HG03064 (cell line): ENCODE data around the gene FGFRL1.

Source experiments
- ATAC-seq: cut with Tn5 transposase; IDR thresholded peaks from one replicate; pipeline ENCODE4 v1.9.1; 2021; ENCODE audit warnings: low read depth; ENCODE audit not compliant: unreplicated experiment

FGFRL1 gene

DNA sequence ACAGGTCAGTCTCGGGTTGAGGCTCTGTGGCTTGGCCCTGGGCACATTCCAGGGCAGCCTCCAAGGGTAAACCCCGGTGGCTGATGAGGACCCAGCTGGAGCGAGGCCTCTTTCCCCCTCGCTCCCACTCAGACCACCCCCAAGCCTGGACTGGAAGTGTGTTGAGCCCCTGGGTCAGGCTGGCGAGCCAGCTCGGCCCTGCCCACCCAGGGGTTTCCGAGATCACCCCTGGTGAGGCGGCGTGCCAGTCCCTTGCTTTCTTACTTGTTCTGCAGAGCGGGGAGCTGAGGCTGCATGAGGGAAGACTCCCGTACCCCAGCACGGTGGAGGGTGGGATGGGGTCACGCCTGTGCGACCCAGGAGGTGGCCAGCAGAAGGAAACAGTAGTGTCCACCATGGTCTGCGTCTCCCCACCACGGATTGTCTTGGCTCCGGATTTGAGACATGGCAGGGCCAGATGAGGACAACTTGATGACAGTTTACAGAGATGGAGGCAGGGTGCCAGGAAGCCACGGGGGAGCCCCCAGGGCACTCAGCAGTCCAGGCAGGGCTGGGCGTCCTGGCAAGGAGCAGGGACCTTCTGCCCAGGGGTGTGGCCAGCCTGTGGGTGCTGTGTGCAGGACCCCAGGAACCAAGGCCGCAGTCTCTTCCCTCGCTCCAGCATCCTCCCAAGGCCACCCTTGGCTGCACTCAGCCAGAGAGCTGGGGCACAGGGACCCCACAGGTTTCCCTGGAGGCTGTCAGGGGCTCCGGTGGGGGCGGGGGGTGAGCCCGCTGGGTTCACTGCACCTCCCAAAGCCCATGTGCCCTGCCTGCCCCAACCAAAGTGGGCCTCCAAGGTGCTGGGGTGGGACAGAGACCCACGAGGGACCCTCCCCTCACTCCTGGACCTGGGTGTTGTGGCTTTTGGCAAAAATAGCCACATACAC, 6.6 kb upstream of the FGFRL1 start:
- no peak for ATAC-seq

DNA sequence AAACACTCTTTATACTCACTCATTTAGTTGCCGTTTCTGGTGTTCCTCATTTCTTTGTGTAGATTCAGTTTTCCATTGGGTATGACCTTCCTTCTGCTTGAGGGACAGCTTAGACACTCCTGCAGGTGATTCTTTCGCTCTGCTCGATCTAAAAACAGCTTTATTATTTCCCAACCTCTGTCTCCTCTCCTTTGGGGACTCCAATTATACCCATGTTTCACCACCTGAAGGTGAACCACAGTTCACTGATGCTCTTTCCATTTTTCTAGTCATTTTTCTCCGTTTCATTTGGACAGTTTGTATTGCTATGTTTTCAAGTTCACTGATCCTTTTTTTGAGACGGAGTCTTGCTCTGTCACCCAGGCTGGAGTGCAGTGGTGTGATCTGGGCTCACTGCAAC, 4.6 kb upstream of the FGFRL1 start:
- no peak for ATAC-seq

DNA sequence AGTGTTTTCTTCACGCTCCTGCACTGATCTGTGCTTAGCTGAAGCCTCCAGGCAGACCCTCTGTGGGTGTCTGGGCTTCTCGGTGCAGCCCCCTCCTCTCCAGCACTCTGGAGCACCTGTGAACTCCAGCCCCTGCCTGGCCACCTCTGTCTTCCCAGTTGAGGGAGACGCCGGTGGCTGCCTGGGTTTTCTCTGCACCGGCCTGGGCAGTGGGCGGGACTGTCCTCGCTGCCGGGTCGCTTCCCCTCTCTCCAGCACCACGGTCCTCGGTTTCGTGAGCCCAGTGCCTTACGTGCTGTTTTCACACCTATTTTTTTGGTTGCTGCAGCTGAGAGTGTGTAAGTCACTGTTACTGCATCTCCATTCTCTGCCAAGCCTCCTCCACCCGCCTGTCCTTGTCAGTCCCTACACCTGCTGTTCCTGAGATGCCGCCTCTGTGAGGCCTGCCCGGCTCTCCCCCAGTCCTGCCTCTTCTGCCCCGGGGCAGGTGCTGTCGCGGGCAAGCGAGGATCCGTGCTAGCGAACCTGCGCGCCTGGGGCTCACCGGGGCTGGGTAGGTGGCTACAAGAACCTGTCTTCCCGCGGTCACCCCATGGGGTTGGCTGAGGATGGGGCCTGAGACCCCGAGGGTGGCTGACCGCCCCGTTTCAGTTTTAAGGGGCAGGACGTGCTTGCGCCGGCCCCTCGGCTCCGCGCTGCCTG, 2.4 kb upstream of the FGFRL1 start:
- ATAC-seq = no peak

DNA sequence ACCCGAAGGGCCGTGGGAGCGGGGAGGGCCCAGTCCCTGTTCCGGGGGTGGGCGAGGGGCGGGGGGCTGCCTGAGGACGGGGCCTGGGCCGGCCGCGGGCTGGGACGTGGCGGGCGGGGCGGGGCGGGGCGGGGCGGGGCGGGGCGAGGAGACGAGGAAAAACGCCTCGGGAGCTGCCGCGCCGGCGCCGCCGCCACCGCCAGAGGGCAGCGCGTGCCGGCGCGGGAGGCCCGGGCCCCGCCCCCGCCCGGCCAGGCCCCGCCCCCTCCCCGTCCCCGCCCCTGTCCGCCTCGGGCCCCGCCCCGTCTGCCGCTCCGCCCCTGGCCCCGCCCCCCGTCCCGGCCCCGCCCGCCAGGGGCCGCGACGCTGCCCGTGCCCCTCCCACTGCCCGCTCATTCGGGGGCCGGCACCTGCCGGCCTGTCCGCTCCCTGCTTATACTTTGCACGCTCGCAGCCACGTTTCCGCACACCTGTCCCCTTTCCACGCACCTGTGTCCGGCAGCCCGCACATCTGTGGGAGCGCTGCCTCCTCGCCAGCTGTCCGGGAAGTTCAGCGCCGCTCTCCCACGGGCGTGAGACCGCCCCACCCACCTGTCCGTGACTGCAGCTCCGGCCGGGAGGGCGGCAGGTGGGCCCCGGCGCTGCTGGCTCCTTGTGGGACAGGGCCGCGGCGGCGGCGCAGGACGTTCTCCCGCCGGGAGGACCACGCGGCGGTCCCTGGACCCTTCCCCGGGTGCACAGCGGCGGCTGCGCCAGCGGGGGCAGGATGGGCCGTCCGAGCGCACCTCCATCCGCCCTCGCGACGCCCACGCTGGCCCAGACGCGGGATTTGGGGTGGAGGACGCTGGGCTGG, 1.7 kb upstream of the FGFRL1 start:
- no peak for ATAC-seq

DNA sequence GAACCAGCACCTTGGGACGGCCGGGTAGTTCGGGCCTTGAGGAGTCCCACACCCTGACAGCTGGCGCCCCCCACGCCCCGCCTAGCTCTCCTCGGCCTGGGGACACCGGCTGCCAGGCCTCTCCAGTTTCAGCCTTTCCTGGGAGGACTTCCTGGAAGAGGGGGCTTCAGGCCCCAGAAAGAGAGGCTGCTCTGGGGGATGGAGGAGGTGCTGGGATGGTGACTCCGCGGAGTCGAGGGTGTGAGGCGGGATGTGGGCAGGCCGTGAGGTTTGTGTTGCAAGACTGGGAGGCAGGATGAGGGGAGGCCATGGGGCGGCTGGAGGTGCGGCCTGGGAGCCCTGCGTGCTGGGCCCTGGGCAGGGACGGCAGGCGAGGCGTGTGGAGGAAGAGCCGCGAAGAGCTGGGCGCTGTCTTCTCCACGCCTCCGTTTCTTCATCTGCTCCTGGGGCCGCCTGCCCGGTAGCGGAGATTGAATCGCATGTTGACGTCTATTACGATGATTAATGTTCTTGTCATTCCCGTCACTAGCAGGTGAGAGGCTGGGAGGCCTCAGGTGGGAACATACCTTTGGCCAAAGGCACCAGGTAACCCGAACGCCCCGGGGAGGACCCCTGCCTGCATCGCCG, 918 bp upstream of the FGFRL1 start:
- ATAC-seq = no peak

DNA sequence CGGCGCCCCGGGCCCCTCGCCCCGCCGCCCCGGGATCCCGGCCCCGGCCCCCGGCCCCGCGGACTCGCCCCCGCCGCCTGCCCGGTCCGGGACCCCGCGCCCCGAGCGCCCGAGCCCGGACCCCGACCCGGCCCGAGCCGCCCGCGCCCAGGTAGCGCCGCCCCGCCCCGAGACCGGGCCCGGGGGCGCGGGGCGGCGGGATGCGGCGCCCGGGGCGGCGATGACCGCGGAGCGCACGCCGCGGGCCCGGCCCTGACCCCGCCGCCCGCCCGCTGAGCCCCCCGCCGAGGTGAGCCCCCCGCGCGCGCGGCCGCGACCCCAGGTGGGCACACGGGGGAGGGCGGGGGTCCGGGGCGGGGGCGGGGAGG, 224 bp downstream of the FGFRL1 start:
- ATAC-seq = no peak

DNA sequence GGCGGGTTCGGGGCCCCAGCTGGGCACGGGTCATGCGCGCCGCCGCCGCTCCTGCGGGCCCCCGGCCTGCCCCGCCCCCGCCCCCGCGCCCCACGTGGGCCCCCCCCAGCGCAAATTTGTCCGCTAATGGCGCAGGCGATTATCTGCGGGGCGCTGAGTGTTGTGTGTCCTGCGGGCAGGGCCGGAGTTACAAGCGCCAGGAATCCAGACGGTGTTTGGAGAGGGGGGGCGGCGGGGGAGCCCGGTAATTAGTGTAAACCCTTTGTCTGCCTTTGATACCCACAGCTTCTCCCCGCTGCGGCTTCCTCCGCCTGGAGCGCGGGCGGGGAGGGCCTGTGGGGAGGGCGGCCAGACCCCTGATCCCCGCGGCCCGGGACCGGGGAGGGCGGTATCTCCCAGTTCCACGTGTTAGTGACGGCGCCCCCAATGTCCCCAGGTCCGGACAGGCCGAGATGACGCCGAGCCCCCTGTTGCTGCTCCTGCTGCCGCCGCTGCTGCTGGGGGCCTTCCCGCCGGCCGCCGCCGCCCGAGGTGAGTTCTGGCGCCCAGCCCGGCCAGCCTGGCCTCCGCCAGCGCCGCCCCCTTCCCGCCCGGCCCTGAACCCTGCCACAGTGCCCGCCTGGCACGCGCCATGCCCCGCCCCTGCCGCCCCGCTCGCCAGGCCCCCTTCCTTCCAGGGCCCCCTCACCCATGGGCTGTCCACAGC, 761 bp downstream of the FGFRL1 start:
- ATAC-seq = no peak

DNA sequence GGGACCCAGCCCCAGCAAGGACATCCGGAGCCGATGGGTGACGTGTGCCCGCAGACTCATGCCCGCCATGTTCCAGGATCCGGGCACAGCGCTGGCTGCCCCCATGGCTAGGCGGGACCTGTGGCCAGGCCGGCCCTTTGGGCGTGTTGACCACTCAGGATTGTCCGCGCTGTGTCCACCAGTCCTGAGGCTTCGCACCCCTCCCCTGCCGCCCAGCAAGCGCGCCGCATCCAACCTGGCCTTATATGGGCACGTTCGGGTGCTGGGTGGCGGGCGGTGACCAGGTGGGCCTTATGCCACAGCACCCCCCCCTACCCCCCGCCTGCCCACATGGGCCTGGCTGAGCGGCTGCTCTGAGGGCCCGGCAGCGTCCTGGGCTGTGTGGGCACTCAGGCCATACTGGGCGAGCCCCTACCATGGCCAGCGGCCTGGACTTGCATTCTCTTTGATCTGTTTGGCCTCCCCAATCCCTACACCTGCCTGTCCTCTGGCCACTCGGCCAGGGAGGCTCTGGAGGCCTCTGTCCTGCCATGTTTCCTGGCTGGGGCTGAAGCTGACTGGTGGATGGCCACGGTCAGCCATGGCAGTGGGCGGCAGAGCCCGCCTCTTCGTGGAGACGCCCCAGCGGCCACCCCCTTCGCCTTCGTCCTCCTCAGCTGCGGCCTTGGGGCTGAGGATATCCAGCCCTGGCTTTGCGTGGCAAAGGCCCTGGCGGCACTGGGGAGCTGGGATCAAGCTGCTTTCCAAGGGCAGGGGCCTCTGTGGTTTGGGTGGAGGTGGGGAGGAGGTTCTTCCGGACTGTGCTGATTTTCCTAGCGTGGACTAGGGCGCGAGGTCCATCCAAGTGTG, 2.0 kb downstream of the FGFRL1 start:
- no peak for ATAC-seq

DNA sequence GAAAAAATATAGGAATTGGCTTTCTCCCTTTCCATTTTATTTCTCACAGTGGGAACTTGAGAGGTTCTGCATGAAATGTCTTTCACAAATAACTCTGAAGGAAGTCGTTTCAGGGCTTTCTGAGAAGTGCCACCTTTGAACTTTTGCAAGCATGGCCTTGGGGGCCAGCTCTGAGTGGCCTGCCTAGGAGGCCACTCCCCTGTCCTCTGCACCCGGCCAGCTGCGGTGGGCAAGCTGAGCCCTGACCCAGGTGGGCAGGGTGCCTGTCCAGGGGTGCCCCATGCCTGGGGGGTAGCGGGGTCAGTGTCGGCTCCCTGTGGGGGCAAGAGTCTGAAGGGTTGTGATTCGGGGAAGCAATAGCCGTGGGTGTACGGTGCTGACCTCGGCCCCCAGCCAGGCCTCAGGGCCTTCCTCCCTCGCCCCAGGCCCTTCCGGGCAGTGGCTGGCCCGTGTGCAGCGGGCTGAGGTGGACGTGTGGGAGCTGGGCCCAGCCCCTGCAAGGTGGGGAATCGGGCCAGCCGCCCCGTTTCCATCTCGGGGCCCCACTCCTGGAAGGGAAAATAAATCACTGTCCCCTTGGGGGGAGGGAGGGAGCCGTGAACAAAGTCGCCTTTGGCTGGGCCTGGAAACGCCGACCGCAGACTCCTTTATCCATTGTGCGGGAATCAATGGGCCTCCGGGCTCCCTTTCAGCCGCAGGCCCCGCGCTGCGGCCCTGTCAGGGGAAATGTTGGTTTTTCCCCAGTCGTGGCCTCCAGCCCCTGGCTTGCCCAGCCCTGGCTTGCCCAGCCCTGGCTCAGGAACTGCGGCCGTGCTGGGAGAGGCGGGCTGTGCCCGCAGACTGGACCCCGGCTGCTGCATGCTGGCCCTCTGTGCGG, 3.1 kb downstream of the FGFRL1 start:
- ATAC-seq = no peak

DNA sequence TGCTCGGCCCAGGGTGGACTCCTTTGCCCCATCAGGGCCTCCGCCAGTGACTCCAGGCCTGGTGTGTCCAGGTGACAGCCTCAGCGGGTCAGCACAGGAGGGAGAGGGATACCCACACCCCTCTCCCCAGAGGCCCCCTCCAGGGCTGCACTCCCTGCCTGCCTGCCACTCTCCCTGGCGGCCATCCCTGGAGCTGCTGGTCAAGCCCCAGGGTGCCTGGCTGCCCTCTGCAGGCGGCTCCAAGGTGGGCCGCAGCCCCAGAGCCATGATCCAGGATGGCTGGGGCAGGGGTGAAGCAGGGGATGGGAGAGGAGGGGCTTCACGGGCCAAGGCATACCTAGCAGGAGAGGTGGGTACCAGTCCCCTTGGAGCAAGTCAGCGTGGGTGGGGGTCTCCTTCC, 3.8 kb downstream of the FGFRL1 start:
- ATAC-seq = no peak

DNA sequence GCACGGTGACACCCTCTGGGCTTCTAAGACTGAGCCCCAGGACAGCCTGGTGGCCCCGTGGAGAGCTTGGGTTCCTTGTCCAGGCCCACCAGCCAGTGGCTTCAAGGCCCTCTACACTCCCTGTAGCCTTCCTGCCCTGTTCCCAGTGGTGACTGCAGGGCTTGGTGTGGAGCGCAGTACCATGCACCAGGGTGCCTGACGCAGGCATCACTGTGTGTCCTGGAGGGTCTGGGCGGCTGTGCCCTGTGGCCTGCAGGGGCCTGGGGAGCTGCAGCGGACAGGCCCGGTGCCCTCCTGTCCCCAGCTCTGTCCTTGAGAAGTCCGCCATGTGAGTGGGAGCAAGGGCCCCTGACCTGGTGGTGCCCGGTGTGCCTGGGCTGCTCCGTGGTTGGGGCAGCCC, 4.3 kb downstream of the FGFRL1 start:
- ATAC-seq = no peak

DNA sequence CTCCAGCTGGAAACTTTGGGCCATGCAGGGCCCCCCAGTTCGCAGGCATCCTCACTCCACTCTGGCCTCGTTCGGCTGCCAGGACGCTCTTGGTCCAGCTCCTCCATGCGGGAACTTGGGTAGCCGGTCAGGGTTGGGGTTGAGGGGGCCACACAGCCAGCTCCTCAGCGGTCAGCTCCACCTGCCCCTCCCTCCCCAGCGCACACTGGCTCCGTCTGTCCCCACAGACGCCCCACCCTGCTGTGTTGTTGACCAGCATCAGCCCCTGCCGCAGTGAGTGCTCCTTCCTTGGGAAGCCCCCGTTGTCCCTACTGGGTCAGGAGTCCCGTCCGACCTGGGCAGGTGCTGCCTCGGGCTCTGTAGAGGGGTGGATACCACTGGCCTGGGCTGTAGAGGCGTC, 5.8 kb downstream of the FGFRL1 start:
- ATAC-seq = no peak

DNA sequence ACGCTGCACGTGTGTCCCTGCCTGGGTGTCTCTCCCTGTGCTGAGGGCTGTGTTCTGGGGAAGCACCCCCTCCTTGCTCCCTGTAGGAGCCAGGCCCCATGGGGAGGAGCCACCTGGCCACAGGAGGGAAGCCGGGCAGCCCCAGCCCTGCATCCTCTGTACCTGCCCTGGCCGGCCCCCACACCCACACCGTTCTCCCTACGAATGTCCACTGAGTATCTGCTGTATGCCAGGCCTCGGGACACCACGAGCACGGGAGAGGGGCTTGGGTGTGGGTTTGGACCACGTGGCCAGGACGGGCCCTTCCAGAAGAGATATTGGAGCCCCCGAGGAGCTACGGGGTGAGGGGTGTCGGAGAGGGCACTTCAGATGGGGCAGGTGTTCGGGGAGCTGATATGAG, 6.3 kb downstream of the FGFRL1 start:
- ATAC-seq = no peak

DNA sequence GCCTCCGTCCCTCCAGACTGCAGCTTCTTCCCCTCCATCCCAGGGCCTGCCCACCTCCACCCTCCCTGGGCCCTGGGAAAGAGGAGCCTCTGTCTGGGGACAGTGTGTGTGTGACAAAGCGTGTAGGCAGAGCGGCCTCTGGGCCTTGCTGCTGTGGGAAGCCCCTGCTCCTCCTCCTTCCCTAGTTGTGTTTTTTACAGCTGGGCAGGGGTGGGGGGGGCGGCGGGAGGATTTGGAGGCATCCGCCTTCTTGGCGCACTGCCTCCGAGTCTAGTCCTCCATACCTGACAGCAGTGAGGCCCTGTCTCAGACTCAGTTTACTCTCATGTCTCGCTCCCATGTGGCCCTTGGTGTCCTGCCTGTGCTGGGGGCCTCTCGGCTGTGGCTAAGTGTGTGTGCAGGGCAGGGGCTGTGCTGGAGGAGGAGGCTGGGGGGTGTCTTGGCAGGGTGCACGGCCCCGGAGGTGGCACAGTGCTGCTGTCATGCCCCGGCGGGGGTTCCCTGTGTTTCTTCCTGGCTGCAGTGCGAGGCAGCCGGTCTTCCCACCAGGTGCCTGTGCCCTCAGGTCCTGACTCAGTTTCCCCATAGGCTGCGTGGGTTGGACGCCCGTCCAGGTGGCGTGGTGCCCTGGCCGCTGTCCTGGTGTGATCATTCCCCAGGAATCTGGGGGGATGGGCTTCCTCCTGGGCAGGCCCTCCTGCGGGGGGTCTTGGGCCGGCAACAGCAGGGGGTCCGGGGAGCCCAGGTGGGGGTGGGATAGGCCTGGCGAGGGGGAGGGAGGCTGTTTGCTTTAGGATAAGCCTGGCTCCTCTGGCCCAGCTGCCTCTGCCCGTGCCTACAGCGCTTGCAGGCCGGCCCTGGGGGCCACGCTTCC, 7.0 kb downstream of the FGFRL1 start:
- no peak for ATAC-seq

DNA sequence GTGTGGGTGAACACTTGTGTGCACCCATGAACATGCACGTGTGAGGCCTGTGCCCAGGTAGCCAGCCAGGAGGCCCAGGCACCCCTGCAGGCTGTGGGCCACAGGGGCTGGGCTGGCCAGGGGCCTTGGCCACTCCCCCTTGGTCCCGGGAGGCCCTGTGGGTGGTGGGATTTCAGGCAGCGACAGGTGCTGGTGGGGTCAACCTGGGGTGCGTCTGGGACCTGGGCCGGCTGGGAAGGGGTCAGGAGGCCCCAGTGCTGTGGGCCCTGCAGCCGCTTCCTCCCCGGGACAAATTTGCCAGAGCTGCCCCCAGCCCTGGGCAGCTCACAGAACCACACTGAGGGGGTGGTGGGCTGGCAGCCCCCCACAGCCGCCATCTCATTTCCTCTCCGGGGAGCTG, 7.9 kb downstream of the FGFRL1 start:
- ATAC-seq = no peak

DNA sequence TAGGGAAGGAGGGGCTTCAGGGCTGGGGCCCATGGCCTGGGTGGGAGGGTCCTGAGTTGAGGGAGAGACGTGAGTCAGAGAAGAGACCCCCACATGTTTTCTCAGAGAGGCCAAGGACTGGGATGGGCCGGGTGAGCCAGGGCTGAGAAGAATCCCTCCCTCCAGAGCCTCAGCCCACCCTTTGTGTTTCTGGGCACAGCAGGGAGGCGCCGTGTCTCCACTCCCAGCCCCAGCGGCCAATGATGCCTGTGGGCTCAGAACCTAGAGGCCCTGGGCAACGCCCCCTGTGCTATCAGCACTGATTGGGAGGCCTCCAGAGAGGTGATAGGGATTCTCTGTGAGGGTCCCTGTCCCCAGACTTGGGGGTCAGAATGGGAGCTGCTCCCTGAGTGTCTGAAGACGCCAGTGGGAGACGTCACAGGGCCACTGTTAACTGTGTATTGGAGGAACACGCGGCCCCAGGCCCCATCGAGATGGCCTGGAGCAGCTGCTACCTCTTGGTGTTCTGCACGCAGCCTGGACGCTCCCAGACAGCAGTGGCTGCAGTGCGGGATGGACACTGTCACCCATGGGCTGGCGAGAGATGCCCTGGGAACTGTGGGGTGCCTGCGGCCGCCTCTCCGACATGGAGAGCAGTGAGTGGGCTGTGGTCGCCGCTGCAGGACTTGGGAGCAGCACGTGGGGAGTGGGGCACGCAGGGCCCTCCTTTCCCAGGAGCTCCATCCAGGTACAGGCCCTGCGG, 8.5 kb downstream of the FGFRL1 start:
- ATAC-seq = no peak
